GM18498 (cell line): ENCODE measurements around the gene KBTBD13.
"Not testable (repeated sequence)": the region's sequence is repeated elsewhere in the genome, so short reads cannot be mapped to it uniquely, and the experiment has no call there.

Experiments
- ATAC-seq: cut with Tn5 transposase; IDR thresholded peaks from one replicate; pipeline ENCODE4 v1.9.1; 2021; ENCODE audit warnings: mild to moderate bottlenecking, moderate library complexity; ENCODE audit not compliant: unreplicated experiment

KBTBD13 gene

GRCh38 chr15:65076486-65077290, at the start of gene KBTBD13:
KBTBD13 (plus strand) TSS chr15:65076746; CDS start chr15:65076816, 70 bp downstream.
- no peak for ATAC-seq

DNA sequence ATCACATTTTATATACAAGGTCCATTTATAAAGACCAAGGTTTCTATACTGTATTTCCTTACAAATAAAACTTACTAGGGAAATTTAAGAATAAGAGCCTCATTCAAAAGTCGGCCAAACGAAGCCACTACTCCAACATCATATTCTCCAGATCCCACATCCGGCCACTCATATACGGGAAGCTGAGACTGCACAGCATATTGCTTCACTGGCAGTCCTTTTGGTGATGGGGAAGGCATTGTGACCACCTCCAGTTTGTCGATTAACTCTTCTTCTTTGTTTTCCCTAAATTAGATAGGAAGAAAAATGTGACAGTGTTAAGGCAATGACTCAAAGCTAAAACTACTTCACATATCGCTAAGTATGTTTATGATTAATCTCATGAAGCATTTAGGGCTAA, 49.8 kb upstream of the KBTBD13 start:
- no peak for ATAC-seq

DNA sequence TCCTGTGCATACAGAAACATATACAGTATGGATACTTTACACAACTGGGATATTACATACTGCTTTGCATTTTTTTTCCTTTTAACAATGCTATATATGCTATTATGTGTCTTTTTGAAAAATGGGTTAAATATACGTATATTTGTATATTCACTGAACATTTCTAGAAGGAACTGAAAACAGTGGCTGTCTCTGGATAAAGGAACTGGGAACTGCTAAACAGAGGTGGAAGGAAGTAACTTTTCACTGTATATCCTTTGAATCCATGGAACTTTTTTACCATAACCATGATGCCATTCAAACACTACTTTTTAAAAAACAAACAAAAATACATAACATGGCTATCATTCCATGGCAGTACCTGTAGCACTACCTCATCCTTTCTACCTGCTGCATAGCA, 49.0 kb upstream of the KBTBD13 start:
- ATAC-seq: no peak

GRCh38 chr15:65028338-65028737, 48.2 kb upstream of the KBTBD13 start:
- ATAC-seq: no peak

- ATAC-seq: peak; percentile 78
Measured at GRCh38 chr15:65028921-65029735, 47.4 kb upstream of the KBTBD13 start, which contains the start of gene MTFMT. MTFMT (minus strand) TSS chr15:65029639; CDS start chr15:65029613, 26 bp downstream.

DNA sequence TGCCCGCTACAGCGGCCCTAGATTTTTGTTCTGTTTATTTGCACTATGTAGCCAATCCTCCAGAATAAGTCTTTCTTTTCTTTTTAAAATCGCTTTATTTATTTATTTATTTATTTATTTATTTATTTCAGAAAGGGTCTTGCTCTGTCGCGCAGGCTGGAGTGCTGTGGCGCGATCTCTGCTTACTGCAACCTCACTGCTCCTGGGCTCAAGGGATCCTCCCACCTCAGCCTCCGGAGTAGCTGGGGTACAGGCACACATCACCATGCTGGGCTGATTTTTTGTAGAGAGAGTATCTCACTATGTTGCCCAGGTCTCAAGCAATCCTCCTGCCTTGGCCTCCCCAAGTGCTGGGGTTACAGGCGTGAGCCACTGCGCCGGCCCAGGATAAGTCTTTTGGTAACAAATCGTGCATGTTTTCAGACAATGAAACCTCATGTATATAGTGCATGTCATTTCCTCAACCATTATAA, 46.8 kb upstream of the KBTBD13 start:
- no peak for ATAC-seq

GRCh38 chr15:65032801-65033537, 43.6 kb upstream of the KBTBD13 start:
- ATAC-seq: peak; percentile 54

DNA sequence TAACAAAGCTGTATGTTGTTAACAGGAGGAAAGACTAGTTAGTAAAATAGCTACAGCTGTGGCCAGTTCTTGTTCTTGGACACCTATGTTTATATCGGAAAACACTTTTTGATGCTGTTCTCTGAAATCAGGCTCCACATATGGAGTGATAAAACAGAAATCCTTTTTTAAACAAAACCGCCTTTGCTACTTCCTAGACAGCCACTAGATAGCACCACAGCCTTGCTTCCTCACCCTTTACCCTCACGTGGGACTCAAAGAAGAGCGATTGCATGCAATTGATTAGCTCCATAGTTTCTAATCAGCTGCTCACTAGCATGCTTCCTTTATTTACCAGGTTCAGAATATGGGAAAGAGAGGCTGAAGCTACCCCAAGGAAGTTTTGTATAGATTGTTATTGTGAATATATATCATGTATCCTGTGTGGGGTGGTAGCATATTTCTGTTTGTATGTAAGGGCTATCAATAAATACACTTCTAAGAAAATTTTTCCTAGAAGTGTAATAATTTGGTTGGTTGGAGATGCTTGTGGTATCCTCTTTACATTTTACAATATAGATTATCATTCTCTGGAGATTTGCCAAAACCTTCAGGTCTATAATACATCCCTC, 42.8 kb upstream of the KBTBD13 start:
- ATAC-seq: no peak

- ATAC-seq: no peak
Measured at GRCh38 chr15:65034719-65035118, 41.8 kb upstream of the KBTBD13 start.

DNA sequence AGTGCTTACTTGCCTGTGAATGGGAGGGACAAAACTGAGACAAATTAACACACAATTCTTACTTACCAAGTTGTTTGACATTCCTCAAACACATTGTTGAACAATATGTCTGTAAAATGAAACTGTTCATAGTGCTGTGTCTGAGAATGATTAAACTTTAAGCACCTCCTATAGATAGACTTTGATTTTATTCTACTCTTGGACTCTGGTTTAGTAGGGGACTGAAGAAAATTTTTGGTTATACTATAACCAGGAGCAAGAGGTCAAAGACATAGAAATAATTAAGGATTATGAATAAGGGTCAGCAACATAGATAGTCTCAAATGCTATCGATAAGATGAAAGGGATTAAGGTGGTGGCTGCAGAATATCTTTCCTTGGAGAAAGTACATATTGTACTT, 39.2 kb upstream of the KBTBD13 start:
- ATAC-seq: no peak

DNA sequence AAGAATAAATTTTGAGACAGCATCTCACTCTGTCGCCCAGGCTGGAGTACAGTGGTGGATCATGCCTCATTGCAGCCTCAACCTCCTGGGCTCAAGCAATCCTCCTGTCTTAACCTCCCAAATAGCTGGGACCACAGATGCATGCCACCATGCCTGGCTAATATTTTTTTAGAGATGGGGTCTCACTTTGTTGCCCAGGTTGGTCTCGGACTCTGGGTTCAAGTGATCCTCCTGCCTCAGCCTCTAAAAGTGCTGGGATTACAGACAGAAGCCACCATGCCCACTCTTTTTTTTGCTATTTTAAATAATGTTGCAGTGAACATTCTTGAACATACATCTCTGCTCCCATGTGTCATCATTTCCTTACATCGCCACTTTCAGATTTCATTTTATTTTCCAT, 38.1 kb upstream of the KBTBD13 start:
- no peak for ATAC-seq

DNA sequence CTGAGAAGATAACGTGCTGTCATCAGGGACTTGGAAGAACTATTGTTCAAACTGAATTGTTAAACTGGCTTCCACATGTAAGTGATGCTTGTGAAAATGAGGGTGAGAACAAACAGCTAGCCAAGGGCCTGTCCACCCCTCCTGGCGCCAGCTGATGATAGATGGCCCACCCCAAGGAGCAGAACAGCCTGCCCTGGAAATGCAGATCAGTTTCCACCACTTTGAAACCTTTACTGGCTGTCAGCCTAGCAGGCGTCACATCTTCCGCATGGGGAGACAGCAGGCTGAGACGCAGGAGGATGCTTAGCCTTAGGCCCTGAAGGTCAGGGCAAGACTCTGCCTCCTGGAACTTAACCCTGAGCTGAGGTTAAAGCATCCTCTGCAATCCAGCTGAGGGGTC, 37.7 kb upstream of the KBTBD13 start:
- ATAC-seq: no peak

GRCh38 chr15:65040461-65040860, 36.1 kb upstream of the KBTBD13 start:
- no peak for ATAC-seq

DNA sequence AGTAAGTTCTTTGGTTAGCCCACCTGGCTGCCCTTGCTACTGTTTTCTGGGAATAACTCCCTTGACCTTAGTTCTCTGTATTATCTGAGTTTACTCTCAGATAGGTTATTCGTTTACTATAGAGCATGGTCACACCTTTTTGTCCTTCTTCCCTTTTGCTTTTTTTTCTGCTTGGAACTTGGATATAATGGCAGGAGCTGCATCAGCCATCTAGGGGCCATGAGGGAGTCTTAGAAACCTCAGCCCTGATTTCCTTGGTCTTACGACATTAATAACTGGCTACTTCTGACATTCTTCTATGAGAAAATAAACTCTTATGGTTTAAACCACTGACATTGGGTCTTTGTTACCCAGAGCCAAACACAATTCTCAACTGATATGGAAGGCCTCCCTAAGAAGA, 34.8 kb upstream of the KBTBD13 start:
- no peak for ATAC-seq

DNA sequence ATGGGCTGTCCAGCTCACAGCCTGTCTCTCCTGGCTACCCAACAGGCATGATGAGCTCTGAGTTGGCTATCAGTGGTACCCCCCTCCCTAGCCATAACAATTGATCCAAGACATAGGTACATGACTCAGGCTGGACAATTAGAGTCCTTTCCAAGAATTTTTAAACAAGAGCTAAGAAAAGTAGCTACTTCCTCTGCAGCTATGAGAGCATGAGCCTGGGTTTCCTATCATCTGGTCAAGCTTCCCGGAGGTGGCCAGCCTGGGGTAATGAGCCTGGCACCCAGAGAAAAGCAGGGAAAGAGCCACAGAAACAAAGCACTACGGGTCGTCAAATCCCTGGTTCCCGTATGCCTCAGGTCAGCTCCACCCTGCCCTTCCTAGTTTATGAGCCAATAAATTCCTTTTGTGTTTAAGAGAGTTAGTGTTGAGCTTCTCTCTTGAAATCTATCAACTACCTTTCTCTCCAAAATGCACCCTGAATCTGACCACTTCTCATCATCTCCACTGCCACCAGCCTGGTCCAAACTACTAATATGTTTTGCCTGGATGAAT, 33.7 kb upstream of the KBTBD13 start:
- ATAC-seq: no peak

GRCh38 chr15:65044218-65044617, 32.3 kb upstream of the KBTBD13 start:
- not testable (repeated sequence) for ATAC-seq

DNA sequence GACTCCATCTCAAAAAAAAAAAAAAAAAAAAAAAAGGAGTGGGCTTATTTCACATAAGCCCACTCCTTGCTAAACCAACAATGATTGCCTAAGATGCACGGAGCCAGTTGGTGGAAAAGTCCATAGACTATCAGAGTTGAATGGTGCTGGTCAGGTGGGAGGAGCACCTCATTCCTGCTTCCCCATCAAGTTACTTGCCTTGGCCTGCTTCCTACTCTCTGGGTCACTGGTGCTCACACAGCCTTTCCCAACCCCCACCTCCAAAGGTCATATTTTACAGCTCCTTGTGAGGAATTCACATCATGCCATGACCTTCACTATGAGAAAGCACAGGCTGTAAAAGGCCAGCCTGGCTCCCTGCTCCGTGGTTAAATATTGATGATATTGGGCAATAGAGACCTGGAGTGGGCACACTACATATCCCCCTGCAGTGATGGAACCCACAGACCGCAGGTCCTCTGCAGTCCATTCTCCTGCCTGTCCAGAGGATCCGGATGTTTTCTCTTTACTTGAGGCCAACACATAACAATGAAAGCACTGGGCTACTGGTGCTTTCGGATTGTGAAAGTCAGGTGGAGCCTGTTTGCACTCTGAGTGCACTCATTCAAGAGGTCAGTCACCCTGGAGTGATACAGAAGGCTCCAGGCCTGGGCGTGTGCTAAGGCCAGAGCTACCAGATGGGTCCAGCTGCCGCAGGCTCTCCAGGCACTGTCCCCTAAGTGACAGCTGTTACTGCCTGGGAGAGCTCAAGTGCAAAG, 31.6 kb upstream of the KBTBD13 start, which contains the start of gene SLC51B:
SLC51B (plus strand) TSS at position 664 of the 758 bp plus-strand sequence. CDS start 4,618 bp downstream, outside the sequence.
- ATAC-seq: no peak

DNA sequence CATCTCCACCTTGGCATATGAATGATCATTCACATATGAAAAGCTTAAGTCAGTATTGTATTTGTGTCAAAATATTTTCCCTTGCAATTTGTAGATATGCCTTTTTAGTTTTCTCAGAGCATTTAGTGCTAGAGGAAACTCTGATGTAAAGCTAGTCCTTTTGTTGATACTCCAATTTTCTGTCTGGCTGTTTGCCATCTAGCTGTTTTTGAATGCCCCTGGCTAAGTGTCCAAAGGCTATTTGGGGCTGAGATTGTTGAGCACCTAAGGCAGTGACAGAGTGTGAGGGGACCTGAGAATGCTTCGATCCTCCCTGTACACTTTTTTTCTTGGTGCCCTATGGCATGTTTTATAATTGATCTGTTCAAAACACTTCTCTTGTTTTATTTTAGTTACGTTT, 28.3 kb upstream of the KBTBD13 start:
- ATAC-seq: no peak

GRCh38 chr15:65049418-65049840, 27.1 kb upstream of the KBTBD13 start:
- peak; percentile 95 for ATAC-seq
